ENCODE data around the gene SETD3. TPM values are rescaled to one million over a fixed set of nuclear protein-coding genes. Genes with fewer than 3 reads are reported as not detected.
A peak's percentile ranks its signal among the peaks of the same experiment; 100 is the strongest.

SETD3 gene
- 36.6 and 37.7 TPM in 2 replicates for total RNA-seq (2014; rRNA removed; shearing (Covaris generic))
- polyA plus RNA-seq (2015; cell fraction: cytosol; rRNA removed) = 46.2 and 50.7 TPM in 2 replicates
- 28.8 and 30.7 TPM in 2 replicates for polyA plus RNA-seq (2015; cell fraction: nucleus; rRNA removed)

DNA sequence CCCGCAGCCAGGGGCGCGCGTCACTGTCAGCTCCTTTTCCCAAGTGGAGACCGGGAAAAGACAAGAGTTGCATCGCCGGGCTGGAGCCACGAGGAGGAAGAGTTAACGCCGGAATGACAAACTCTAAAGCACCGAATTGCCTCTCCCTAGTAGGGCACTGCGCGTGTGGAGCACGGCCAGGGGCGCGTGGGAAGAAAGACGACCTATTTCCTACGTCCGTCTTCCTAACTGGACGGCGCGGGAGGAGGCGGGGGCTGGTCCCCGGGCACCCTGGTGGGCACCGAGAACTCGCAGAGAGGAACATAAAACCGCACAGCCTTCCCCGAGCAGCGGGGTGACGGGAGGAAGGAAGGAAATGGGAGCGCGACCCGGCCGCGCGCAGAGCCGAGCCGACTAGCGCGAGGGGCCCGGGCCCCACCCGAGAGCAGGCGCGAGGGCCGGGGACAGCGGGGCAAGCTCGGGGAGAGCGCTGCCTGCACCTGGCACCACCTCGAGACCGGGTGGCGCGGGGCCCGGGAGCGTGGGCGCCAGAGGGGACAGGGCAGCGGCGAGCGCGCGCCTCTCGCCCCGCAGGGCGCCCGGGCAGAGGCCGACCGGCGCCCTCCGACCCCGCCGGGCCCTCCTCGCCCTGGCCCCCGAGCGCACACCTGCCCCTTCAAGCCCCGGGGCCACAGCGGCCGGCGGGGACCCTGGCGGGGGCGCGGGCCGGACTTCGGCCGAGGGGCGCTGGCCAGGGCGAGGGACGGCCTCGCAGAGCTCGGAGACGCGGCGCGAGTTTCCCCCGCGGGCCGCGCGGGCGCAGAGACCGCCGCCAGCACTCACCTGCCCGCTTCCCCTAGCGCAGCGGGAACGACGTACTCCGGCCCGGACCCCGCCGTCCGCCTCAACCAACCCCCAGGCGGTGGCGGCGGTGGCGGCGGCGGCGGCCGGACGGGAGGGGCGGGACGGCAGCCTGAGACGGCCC lies at the start of gene SETD3:
Gene SETD3 (minus strand): TSS at position 954 of the 964 bp plus-strand sequence. CDS start 15,054 bp downstream, outside the sequence.
- peak; percentile 44 for DNase-seq (ENCODE audit: low read depth)

DNA sequence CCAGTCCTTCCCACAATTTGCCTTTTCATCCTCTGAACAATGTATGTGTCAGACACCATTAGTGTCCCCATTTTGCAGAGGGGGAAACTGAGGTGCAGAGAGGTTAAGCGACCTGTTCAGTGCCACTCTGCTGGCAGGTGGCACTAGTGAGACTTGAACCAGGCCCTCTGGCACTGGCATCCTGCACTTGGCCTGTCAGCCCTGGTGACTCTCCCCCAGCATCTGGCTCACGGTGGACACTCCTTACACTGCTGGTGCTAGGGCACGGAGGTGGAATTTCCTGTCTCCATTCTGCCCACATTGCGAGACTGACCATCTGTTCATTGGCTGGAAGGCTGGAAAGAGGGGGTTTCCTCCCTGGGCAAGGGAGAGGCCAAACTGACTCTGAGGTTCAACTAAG lies 49.2 kb upstream of the SETD3 start:
- DNase-seq (ENCODE audit: low read depth) = no peak

DNA sequence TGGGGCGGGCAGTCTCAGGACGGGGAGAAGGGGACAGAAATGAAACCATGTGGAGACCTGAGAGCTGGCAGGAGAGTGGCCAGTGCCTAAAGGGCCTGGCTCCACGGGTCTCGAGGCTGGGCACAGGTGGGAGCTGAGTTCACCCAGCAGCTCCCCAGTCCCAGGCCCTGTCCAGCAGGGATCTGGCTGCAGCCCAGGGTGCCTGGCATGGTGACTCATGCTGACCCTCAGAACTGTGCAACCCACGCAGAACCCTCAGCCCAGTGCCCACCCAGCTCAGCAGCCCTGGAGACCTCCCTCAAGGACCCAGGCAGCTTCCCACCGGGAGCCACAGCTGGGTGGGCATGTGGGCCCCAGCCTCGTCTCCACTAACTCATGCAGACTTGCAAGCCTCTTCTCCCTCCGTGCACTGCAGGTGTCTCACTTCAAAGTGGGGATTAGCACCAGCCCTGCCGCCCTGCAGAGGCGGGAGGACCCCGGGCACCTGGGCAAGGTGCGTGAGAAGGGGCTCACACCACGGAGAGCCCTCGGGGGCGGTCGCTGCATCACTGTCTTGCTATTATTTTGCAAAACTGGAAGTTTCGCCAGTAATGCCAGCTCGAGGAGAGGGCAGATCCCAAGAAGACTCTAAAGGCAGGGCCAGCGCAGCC lies 46.9 kb upstream of the SETD3 start:
- DNase-seq (ENCODE audit: low read depth) = no peak

DNA sequence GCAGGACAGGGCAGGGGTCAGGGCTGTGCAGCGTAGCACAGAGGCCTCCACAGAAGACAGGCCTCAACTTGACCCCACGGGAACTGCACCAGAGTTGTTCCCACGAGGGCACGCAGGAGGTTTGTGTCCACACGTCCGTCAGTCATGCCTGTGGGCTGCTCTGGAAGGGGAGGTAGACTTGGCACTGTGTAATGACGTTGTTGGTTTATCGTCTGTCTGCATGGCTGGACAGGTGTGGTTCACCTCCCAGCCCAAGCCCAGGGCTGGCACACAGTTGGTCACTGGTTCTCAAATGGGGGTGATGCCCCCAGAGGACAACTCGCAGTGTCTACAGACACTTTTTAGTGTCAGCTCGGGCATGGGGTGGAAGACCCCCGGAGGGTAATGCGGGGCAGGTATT lies 46.4 kb upstream of the SETD3 start:
- no peak for DNase-seq (ENCODE audit: low read depth)

DNA sequence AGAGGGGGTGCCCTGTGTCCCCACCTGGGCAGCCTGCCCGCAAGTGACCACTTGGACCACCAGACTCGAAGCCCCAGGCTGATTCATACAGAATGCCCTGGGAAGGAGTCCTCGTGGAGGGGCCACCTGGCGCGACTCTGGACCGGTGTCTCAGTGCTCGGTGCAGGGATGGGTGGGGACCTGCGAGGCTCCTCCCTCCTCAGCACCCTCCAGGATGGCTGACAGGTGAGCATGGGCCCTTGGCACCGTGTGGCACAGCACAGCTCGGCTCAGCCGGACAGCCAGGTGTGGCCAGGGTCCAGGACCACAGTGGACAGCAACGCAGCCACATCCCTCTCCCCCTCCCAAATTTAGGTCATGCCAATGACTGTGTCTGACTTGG lies 45.0 kb upstream of the SETD3 start:
- DNase-seq (ENCODE audit: low read depth) = no peak

DNA sequence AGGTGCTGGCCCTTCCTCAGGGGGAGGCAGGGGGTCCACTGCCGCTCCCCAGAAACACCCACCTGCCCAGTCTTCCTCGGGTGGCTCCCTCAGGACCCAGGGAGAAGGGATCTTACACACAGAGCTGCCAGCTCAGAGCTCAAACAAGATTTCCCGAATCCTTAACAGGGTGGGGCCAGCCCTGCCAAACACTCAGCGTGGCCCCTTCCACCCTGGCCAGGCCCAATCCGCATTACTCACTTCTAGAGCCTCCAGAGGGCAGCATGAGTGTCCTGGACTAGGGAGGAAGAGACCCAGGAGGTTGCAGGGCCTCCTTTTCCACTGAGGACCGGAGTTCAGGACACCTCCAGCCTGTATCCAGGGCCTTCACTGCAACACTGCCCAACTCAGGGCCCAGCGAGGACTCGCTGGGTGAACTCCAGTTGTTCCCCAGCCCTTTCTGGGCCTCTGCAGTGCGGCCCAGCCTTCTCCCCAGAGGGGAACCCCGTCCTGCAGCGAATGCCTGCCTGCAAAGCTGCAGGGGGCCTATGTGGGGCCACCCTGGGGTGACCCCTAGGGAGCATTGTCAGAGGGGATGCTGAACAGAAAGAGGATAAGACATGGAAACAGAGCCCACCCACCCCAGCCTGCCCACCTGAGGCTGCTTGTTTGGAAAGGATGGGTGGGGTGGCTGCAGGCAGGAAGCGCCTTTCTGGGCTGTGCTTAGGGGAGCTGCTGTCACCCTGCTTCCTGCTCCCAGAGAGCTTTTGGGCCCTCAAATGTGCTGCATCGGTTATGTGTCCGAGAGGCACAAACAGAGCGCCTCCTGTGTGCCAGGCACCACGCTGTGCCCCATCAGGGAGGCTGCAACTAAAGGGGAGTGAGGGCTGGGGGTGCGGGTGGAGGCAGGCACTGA lies 44.4 kb upstream of the SETD3 start:
- peak; percentile 65 for DNase-seq (ENCODE audit: low read depth)

DNA sequence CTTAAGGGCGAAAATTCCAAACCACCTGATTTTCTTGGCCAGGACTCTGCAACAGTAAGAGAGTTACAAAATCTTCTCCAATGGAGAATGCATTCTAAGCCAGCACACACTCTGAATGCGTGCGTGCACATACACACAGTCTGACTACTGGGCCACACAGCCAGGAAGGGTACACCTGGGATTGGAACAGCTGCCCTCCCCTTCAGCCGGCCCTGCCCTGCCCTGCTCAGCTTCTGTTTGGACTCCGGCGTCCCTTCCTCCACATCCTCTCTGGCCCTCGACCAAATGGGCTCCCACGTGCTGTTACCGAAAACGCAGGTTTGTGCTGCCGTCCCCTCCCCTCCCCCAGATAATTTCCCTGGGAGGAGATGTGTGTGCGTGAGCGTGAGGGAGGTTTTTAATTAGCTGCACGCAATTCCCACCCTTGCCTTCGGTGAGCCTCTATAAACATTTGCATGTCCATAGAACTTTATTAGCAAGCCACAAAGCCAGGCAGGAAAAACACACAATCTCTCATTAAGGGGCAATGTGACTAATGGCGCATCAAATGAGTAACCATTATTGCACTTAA lies 43.5 kb upstream of the SETD3 start:
- DNase-seq (ENCODE audit: low read depth) = no peak

DNA sequence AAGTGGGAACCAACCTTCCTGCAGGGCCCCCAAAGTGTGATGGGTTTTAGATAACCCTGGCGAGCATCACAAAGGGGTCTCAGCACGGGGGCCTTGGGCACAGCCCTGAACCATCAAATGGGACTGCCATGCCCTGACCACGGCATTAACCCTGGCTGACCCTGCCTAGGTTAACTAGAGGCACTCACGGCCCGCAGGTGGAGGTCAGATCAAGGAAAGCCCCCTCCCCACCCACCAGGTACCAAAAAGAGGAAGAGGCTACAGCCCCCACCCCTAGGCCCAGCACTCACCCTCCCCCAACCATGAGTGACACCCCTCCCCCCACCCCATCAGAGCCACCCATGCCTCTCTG lies 43.0 kb upstream of the SETD3 start:
- no peak for DNase-seq (ENCODE audit: low read depth)

DNA sequence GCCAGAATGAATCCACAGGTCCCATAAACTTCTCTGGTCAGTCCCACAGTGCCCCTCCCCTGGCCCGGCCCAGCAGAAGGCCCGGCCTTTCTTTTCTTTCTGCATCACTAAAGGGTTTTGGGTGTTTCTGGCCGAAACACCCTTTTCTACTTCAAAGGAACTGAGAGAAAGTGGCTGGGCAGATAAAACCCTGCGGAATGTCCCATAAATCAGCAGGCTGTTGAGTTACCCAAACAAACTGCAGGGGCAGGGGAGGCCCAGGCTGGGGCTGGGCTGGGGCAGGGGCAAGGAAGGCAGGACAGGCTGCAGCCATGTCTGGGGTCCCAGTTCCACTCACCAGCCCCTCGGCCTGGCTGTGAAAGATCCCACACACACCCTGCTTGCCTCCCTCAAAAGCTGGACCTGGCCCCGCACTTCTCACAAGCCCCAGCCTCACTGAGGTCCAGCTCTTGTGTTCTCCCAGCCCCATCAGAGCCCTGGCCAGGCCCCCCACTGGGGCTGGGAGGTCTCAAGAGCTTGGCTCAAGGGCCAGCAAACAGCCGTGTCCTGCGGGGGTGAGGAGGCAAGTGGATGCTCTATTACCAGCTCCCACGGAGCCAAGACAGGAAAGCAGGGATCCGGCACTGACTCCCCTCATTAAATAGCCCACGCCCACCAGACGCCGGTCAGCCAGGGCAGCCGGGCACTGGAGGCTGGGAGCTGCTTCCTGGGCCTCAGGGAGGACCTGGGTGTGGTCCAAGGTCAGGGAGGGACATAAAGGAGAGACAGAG lies 42.5 kb upstream of the SETD3 start:
- DNase-seq (ENCODE audit: low read depth) = no peak

DNA sequence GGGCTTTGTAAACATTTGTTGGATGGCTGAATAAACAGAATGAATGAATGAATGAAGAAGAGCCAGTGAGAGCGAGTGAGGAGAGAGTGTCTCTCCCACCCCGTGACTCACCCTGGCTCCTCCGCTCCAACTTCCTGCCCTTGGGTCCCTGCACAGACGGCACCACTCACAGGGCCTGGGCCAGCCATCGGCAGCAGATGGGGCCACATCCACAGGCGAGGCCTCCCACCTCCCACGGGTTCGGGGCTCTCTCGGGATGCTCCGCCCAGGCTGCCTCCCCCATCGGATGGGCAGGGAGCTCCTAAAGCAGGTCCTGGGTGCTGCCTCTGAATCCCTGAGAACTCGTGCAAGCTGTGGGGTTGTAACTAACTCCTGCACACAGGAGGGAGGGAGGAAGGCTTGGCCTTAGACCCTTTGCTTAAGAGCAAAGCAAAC lies 41.8 kb upstream of the SETD3 start:
- peak; percentile 81 for DNase-seq (ENCODE audit: low read depth)

DNA sequence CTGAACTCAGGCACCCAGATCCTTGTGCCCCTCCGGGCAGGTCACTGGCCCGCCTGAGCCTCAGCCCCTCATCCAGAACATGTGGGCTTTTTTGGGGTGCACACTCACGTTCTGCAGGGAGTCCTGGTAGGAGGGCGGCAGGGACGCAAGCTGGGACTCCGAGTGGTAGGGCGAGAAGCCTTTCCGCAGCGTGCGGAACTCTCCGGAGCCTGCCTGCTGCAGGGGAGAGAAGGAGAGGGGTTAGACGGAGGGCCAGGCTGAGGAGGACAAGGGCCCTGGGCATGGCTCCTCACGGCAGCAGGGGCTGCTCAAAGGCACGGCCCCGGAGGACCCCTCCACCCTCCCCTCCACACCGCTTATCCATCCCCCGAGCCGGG lies 41.4 kb upstream of the SETD3 start:
- no peak for DNase-seq (ENCODE audit: low read depth)

DNA sequence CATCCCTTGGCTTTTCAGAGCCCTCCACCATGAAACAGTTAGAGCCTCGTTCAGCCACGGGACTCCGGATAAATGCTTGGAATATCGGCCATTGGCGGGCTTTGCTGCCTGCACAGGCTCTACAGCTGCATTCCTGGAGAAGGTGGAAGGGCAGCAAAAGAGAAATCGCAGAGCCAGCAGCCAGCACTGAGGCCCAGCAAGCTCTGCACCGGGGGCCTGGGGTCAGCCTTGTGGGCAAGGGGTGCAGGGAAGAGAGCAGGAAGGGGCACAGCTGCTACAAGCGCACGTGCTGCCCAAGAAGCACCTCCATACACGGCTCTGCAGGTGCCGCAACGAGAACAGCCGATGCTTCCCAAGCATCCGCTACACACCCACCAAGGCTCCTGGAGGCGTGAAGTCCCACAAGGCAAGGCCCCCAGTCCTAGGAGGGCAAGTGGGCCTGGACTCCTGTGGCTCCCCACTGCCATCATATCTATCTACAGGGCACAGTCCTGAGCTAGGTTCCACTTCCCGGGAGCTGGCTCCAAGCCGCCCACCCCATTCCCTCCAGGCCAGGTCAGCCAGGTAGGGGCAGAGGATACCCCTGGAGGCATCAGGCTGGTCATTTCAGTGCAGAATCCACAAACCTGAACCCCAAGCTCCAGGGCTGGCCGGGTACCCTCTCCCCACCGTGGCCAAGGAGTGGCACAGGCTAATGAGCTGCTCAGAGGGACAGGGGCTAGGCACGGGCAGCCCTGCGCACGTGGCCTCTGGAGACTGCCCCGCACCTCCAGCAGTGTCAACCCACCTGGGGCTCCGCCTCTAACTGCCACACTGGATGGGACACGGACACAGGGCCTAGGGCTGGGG lies 40.7 kb upstream of the SETD3 start:
- no peak for DNase-seq (ENCODE audit: low read depth)

DNA sequence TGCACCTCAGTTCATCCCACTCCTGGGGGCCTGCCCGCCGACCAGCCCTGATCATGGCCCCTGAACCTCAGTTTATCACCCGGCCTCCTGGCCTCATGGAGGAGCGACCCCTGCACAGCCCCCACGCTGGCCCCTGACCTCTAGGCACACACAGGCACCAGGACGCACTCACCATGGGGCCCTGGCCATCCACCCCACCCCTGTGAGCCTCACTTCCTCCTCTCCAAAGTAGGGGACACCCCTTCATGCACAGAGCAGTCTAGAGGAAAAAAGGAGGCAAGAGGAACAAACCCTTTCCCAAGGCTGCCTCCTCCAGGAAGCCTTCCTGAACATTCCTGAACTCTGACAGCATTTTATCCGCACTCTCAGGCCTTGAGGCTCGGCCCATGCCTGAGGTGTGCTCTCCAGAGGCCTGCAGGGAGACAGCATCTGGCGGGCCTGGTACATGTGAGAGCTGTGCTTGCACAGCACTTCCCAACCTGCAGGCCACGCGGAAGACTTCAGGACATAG lies 40.0 kb upstream of the SETD3 start:
- no peak for DNase-seq (ENCODE audit: low read depth)

DNA sequence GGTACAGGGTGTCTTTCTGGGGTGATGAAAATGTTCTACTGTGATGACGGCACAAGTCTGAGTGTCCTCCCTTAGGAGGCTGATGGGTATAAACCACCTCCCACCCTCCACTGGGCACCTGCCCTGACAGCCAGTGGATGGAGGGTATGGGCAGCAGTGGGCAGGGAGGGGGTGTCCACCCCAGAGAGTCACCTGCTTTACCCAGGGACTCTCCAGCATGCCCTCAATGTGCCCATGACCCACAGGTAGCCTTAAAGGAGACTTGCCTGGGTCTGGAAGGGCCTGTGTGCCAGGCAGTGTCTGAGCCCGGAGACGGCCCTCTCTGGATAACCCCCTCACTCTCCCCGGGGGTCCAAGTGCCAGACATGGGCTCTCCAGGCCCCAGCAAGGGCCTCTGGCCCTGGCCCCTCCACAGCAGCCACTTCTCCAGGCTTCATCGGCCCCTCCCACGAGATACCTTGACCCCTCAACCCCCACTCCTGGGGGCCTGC lies 39.3 kb upstream of the SETD3 start:
- no peak for DNase-seq (ENCODE audit: low read depth)

DNA sequence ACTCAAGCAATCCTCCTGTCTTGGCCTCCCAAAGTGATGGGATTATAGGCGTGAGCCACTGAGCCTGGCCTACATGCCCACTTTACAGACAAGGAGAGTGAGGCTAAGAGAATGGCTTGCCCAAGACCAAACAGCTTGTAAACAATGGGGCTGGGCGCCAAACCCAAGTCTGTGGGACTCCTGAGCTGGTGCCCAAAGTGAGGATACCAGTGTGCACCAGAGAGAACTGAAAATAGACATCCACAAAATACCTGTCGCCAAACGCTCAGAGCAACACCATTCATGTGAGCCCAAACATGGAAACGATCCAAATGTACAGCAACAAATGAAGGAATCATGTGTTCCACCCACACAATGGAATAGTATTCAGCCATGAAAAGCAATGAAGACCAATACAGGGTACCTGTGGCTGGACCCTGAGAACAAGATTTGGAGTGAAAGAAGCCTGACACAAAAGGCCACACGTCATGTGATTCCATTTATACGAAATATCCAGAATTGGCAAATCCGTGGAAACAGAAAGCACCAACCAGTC lies 38.8 kb upstream of the SETD3 start:
- DNase-seq (ENCODE audit: low read depth) = no peak

DNA sequence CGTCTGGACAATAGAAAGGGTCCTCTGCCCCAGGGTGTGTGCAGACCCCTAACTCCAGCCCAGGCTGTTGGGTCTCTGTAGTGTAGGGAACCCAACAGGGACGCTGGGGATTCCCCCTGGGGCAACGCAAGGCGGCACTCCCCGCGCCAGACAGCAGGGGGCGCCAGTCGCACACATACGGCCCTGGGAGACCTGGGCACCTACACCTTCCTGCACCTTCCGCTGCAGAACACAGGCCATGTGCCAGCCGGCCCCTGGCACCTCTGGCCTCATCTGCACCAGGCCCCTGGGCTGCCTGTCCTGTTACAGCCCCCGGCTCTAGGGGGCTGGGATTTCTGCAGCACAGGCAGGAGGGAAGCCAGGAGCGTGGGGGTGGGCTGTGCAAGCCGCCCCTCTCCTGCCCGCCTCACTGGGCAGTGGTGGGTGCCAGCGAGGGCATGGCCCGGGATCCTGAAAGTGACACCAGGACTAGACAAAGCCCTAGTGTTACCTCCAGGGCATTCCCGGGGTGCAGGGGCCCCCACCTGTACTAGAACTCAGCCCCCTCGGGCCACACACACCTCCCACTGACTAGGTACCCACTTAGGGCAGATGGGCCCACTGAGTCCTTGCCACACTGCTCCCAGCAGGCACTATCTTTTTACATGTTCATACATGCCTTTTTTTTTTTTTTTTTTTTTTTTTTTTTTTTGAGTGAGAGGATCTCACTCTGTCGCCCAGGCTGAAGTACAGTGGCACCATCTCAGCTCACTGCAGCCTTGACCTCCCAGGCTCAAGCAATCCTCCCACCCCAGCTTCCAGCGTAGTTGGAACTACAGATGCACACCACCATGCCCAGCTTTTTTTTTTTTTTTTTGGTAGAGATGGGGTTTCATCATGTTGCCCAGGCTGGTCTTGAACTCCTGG lies 38.0 kb upstream of the SETD3 start:
- DNase-seq (ENCODE audit: low read depth) = peak; percentile 68

DNA sequence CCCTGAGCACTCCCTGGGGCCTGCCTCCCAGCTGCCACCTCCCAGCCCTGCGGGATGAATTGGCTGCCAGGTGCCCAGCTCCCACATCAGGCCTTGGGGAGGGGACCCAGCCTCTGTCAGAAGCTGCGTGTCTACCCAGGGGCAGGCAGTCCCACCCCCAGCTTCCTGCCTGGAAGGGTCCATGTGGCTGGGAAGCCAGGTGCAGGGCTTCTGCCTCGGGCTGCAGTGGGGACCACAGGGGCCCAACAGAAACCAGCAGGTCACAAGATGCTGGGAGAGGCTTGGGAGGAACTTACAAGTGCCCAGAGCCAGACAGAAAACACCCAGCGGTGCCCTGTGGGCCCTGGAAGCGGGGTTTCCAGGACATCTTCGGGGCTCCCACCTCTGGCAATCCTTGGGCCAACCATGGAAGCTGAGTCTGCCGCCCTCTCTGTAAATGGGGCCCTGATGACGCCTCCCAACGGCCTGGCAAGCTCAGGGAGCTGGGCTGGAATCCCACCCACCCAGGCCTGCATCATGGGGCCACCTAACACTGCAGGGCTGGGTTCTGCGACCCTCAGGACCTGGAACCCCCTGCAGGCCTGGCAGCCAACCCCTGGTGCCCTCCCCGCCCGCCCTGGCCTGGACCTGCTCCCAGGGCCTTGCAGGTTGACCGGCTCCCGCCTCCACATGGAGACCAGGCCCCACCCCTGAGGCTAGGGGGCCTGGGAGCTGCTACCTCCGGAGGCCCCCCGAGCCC lies 37.2 kb upstream of the SETD3 start:
- no peak for DNase-seq (ENCODE audit: low read depth)

Measured in HT1080 (cell line).